HG02852 (cell line): ENCODE measurements around the gene AATK.
"Not testable (repeated sequence)": the region's sequence is repeated elsewhere in the genome, so short reads cannot be mapped to it uniquely, and the experiment has no call there.

ENCODE experiments used
- ATAC-seq: cut with Tn5 transposase; IDR thresholded peaks from one replicate; pipeline ENCODE4 v1.9.1; 2021; ENCODE audit warnings: mild to moderate bottlenecking, moderate library complexity; ENCODE audit not compliant: unreplicated experiment

The AATK gene

GRCh38 chr17:81094509-81095382 lies 71.3 kb downstream of the AATK start:
- ATAC-seq: no peak

- no peak for ATAC-seq
Measured at GRCh38 chr17:81093619-81094508, 72.2 kb downstream of the AATK start.

- ATAC-seq: no peak
Measured at GRCh38 chr17:81092518-81093095, 73.4 kb downstream of the AATK start.

GRCh38 chr17:81091774-81092517 lies 74.1 kb downstream of the AATK start:
- ATAC-seq: no peak

GRCh38 chr17:81091154-81091553 lies 74.9 kb downstream of the AATK start:
- ATAC-seq: no peak

GRCh38 chr17:81090361-81091136 lies 75.5 kb downstream of the AATK start:
- no peak for ATAC-seq

- ATAC-seq: no peak
Measured at GRCh38 chr17:81086789-81087551, 79.1 kb downstream of the AATK start.

GRCh38 chr17:81085420-81085911 lies 80.6 kb downstream of the AATK start:
- no peak for ATAC-seq

- no peak for ATAC-seq
Measured at GRCh38 chr17:81084680-81085419, 81.2 kb downstream of the AATK start.

GRCh38 chr17:81083125-81083765 lies 82.8 kb downstream of the AATK start:
- no peak for ATAC-seq

- ATAC-seq: no peak
Measured at GRCh38 chr17:81082177-81083073, 83.6 kb downstream of the AATK start.

GRCh38 chr17:81081222-81082176 lies 84.5 kb downstream of the AATK start:
- ATAC-seq: no peak

- no peak for ATAC-seq
Measured at GRCh38 chr17:81080019-81080418, 86.0 kb downstream of the AATK start.

- not testable (repeated sequence) for ATAC-seq
Measured at GRCh38 chr17:81078026-81078913, 87.8 kb downstream of the AATK start.
